Neural progenitor cell (in vitro differentiated cells): ENCODE measurements around the gene PIGT.

Source experiments
- EZH2 ChIP-seq: fragments of 200-600 bp; sonication (generic); IDR thresholded peaks from 2 replicates; pipeline ENCODE4 v1.6.1; 2017; ENCODE audit warnings: antibody characterized with exemption, mild to moderate bottlenecking, moderate library complexity
- EZH2phosphoT487 ChIP-seq: fragments of 200-600 bp; sonication (generic); IDR thresholded peaks from 2 replicates; pipeline ENCODE4 v1.6.1; 2017; ENCODE audit warnings: antibody characterized with exemption
- TF ChIP-seq, protein P1 (sequence below): fragments of 200-600 bp; sonication (generic); IDR thresholded peaks from 2 replicates; pipeline ENCODE4 v1.5.1; 2017; ENCODE audit warnings: antibody characterized with exemption, mild to moderate bottlenecking

DNA sequence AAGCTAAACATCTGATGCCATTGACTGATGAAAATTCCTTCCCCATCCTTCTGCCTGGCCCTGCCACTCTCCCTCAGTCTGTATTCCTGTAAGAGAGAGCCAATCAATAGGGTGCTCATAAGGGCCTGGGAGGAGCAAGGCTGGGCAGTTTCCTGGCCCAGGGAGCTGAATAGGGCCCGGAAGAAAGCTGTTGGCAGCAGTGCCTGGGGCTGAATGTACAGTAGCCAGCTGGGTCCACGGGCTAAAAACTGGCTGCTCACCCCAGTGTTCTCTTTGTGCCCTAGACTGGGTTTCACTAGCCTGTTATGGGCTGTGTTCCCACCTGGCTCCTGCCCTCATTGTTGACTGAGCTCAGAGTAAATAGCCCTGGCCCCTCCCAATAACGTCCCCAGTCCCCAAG, 51.9 kb downstream of the PIGT start:
- TF ChIP-seq EZH2 (no peak), EZH2phosphoT487 (no peak)
- TF ChIP-seq, protein P1, sequence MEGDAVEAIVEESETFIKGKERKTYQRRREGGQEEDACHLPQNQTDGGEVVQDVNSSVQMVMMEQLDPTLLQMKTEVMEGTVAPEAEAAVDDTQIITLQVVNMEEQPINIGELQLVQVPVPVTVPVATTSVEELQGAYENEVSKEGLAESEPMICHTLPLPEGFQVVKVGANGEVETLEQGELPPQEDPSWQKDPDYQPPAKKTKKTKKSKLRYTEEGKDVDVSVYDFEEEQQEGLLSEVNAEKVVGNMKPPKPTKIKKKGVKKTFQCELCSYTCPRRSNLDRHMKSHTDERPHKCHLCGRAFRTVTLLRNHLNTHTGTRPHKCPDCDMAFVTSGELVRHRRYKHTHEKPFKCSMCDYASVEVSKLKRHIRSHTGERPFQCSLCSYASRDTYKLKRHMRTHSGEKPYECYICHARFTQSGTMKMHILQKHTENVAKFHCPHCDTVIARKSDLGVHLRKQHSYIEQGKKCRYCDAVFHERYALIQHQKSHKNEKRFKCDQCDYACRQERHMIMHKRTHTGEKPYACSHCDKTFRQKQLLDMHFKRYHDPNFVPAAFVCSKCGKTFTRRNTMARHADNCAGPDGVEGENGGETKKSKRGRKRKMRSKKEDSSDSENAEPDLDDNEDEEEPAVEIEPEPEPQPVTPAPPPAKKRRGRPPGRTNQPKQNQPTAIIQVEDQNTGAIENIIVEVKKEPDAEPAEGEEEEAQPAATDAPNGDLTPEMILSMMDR: no peak
